GM23248 (cell line): ENCODE measurements around the gene FXYD3.

Source experiments
- EZH2 ChIP-seq: fragments of 200-600 bp; sonication (generic); IDR thresholded peaks from 2 replicates; pipeline ENCODE4 v1.6.1; 2018; ENCODE audit warnings: antibody characterized with exemption, mild to moderate bottlenecking; ENCODE audit not compliant: insufficient read depth, poor library complexity, severe bottlenecking
- EZH2phosphoT487 ChIP-seq: fragments of 200-600 bp; sonication (generic); IDR thresholded peaks from 2 replicates; pipeline ENCODE4 v1.6.1; 2018; ENCODE audit warnings: antibody characterized with exemption, moderate library complexity, mild to moderate bottlenecking, low read depth; ENCODE audit not compliant: insufficient read depth

GRCh38 chr19:35119578-35120155 lies 4.0 kb downstream of the FXYD3 start:
- TF ChIP-seq EZH2 (no peak), EZH2phosphoT487 (no peak)
